Measurements from ENCODE around the gene ZNF717.
A peak's percentile ranks its signal among the peaks of the same experiment; 100 is the strongest.
"Not testable (repeated sequence)": the region's sequence is repeated elsewhere in the genome, so short reads cannot be mapped to it uniquely, and the experiment has no call there.

ZNF717 gene

GRCh38 chr3:75785081-75785755, at the start of gene ZNF717:
Gene ZNF717 (minus strand): TSS chr3:75785549. CDS start chr3:75783362, 2,187 bp downstream.
- peak; percentile 96 for DNase-seq

DNA sequence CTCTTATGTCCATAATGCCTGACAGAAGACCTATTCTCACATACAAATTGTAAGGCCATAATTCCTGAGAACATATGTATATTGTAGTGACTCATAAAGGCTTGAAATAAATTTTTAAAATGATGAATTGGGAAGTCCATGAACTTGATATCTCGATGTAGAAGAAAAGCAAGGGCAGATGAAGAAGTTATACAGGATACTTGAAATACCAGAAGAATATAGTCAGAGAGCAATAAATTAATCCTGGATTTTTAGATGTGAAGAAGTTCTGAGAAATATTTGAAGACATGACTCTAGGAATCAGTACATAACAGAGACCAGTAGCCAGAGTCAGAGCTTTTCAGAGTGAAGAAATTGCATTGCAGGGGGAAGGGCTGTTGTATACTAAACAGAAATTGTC, 45.7 kb upstream of the ZNF717 start:
- not testable (repeated sequence) for DNase-seq

DNA sequence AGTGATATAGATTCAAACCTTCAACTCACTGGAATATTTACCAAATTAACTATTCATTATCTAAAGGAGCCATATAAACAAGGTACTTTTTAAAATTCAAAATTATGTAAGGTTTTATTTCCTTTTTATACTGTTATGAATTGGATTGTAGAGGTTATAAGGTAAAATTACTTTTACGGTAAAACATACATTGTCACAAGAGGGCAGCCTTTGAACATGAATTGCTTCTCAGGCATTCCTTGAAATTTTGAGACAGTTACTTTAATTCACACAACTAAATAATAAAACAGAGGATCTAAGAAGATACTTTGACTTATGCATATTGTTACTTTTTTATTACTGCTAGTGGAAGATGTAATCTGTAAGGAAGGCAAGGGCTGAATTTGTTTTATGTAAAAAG, 32.7 kb upstream of the ZNF717 start:
- DNase-seq, result not testable (repeated sequence)

DNA sequence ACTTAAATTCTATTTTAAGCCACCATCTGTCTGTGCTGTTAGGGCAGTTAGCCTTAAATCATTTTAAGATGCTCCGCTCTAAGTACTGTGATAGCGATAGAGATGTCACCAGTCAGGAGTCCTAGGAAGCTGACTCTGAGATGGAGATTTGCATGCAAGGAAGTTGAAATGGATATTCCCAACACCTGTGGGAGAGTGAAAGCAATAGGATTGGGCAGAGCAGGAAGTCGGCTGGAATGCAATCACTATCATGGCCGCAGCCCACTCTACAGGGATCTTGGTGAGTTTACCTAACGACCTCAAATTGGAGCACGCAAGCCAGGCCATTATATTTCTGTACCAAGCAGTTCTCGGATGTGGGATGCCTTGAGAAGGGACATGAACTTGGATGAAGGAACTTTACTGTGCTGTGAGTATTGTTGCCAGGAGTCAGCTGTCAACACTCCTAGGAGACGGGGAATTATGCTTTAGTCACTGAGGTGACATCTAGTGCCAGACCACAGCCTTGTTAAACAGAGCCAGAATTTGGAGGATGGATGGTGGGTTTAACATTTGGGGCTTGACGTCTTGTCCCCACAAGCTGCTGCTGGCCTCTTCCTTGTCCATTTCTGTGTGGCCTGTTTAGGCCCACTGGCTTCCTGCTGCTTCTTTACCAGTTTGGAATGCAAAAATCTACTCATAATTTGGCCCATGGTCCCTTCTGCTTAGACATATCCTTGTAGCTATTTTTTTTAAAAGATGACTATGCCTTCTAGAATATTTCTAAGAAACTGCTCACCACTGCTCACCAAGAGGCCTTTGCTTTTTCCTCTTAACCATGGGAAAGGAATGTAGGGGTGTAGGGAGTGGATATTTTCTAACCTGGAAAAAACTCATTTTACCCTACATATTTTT, 31.2 kb upstream of the ZNF717 start:
- DNase-seq, result not testable (repeated sequence)

DNA sequence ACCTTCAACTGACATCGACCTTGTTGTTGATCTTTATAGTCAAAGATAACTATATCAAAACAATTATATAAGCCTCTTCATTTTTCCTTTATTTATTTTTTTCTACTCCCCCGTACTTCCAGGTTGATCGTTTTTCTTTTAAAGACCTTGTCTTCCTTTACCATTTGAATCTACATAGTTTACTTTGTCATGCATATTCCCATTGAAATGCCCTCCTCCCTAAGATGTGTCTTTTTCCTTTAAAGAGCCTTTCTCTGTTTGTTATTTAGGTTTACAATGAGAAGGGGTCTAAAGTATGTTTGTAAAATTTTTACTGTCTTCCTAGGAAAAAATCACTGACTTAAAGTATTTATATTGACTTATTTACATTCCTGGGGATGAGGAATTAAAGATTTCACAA, 29.4 kb upstream of the ZNF717 start:
- no peak for DNase-seq

DNA sequence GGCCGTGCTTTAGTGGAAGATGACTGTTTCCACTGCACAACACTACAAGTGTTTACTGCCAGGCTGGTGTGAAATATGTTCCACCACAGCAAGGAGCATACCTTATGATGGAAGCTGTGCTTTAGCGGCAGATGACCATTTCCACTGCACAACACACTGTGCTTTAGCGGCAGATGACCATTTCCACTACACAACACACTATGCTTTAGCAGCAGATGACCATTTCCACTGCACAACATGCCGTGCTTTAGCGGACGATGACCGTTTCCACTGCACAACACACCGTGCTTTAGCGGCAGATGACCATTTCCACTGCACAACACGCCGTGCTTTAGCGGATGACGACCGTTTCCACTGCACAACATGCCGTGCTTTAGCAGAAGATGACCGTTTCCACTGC, 2.8 kb downstream of the ZNF717 start:
- no peak for DNase-seq

DNA sequence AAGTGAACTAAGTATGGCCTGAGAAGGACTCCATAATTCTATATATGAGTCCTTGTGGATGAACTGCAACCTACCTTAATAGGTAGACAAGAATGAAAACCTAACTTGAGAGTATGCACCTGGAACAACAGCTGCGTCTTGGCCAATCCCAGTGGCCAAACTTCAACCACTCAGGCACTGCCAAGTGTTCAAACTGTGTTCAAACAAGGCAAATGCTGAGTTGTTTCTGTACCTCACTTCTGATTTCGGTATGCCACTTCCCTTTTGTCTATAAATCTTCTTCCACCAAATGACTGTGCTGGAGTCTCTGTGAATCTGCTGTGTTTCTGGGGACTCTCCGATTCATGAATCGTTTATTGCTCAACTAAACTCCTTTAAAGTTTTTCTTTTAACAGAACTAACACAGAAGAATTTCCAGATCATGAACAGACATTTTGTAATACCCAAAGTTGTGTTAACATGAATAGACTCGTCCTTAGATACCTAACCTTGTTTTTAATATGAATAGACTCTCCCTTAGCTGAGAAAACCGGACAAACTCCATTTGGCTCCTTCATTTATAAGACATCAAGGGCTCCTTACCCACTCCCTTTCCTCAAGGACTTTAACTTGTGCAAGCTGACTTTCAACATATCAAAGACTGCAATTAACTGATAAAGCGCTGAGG, 4.1 kb downstream of the ZNF717 start:
- no peak for DNase-seq

- DNase-seq, result not testable (repeated sequence)
Measured at GRCh38 chr3:75777742-75778141, 7.6 kb downstream of the ZNF717 start.

DNA sequence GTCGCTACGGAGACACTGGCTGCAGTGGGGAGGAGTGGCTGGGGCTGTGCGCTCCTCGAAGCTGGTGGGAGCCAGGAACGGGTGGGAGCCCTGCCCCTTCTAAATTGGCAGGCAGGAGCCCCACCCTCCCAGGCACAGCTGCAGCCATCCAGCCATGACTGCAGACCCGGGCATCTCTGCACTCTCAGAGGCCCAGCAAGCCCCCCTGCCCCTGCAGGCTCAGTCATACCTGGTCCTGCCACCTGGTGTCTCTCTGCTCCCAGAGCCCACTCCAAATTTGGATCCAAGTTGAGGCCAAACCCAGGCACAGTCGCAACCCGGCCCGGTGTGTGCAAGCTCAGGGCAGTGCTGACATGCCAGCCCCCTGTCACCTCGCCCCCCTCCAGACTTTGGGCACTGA, 13.7 kb downstream of the ZNF717 start:
- DNase-seq, result not testable (repeated sequence)

GRCh38 chr3:75768303-75769017, 16.9 kb downstream of the ZNF717 start:
- DNase-seq, result no peak

DNA sequence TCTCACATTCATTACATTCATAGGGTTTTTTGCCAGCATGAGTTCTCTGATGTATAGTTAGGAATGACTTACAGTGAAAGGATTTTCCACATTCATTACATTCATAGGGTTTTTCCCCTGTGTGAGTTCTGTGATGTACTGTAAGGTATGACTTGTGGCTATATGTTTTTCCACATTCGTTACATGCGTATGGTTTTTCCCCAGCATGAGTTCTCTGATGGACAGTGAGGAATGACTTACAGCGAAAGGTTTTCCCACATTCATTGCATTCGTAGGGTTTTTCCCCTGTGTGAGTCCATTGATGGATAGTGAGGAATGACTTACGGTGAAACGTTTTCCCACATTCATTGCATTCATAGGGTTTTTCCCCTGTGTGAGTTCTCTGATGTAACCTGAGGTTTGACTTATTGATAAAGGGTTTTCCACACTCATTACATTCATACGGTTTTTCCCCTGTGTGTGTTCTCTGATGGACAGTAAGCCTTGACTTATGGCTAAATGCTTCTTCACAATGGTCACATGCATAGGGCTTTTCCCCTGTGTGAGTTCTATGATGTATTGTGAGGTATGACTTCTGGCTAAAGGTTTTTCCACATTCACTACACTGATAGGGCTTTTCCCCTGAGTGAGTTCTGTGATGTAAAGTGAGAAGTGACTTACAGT, 47.4 kb downstream of the ZNF717 start:
- DNase-seq, result no peak

- DNase-seq, result no peak
Measured at GRCh38 chr3:75727985-75728384, 57.4 kb downstream of the ZNF717 start.

DNA sequence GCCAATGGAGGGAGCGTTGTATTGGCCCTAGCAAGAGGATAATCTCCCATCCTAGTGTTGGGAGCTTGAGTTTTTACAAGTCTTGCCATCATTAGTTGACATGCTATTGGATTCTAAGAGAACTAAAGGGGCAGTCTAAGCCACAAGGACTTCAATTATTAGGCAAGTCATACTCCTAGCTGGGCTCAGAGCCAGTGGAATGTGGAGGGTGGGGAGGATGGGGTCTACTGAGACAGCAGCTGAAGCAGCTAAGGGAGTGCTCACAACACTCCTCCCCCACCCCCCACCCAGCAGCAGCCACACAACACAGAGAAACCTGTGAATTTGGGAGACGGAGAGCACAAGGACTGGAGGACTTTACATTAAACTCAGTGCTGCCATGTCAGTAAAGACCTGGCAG, 93.3 kb downstream of the ZNF717 start:
- no peak for DNase-seq

DNA sequence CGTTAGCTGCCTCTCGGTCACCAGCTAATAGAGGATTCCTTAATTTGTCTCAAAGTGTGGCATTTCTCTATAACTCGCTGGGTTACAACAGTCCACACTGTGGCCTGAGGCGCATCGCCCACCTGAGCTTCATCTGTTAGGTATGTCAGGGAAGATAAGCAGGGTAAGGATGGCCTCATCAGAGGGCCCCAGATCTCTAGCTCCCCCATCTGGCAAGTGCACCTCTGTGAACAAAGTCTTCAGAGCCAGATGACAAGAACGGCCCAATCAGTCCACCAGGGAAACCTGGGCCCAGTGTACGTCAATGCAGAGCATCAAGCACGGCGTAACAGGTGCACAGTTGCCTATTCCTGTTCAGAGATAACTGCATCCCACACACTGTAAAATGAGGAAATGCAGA, 98.0 kb downstream of the ZNF717 start:
- no peak for DNase-seq

Data from stimulated activated CD4-positive, alpha-beta T cell treated with anti-CD3 and anti-CD28 coated beads, Interleukin-12 subunit alpha, Interleukin-12 subunit beta, amount 100 ng/mL, for 4 hours (primary cell).